ENCODE data around the gene SMARCD1. TPM values are rescaled to one million over a fixed set of nuclear protein-coding genes. Genes with fewer than 3 reads are reported as not detected.
A peak's percentile ranks its signal among the peaks of the same experiment; 100 is the strongest.

SMARCD1 gene
- total and polyA plus RNA-seq, 8 donors = 2.9 to 75.9 (median 18.6) TPM

DNA sequence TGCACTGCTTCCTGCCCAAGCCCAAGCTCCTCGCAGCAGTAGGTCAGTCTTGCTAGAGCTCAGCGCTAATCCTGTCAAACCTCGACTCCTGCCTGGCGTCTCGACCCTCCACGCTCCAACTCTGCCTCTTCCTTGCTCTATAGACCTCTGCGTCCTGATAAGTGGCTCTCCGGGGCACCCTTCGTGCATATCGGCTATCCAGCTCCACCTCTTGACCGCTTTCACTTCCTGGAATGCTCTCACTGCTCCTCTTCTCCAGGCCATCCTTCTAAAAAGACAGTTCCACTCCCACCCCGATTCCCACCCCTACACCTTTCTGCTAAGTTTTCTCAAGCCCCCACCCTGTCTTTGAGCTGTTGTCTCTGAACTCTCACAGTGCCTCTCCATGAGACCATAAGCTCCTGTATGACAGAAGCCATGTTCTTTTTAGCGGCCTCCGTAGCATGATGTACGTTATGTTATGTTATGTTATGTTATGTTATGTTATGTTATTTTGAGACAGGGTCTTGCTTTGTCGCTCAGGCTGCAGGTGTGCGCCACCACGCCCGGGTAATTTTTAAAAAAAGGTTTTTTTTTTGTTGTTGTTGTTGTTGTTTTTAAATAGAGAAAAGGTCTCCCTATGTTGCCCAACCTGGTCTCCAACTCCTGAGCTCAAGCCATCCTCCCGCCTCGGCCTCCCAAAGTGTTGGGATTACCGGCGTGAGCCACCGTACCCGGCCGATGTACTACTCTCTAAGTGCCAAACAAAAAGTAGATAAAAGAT, 27.5 kb downstream of the SMARCD1 start:
- Histone ChIP-seq H3K4me1 (peaks cover 37 to 73% (median 61%) of the 10 kb centered on the region in 4 donors), H3K27me3 (no peaks in the 10 kb centered on the region), H3K36me3 (peaks cover 6 to 21% (median 18%) of the 10 kb centered on the region in 4 donors), H3K27ac (peak overlapping the region; percentile 94 to 99 (median 97)), H3K9me3 (no peaks in the 10 kb centered on the region), H3K4me3 (peak overlapping the region; percentile 65 to 89 (median 84))
- TF ChIP-seq POLR2AphosphoS5 (IDR thresholded peaks at IDR 0.05) = no peak
- TF ChIP-seq EP300 (IDR thresholded peaks at IDR 0.05) = no peak
- no peak for TF ChIP-seq CTCF (IDR thresholded peaks at IDR 0.05)
- no peak for TF ChIP-seq POLR2A (IDR thresholded peaks at IDR 0.05)
- DNase-seq = peak in 1 of 2 donors; percentile 41
- 7 to 14% (median 12%) methylated on average over 26 of the region's 26 CpGs for WGBS, 5 donors
- intact Hi-C loops (cut with DNase I; ENCODE audit: low total_unique reads) = no loop called here

DNA sequence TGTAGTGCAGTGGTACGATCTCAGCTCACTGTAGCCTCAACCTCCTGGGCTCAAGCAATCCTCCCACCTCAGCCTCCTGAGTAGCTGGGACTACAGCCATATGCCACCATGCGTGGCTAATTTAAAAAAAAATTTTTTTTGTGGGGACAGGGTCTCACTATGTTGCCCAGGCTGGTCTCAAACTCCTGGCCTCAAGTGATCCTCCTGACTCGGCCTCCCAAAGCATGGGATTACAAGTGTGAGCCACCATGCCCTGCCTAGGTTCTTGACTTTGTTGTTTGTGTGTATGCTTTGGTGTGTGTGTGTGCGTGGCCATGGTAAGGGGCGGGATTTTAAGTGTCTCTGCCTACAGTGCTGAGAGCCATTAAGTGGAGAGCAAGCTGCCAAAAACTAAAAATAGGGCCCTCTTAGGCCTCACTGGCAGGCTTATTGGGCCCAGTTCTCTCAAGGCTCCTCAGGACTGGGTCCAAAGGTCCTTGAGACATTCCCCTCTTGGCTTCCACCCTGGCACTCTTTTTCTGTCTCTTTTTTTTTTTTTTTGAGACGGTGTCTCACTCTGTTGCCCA, 32.0 kb downstream of the SMARCD1 start:
- intact Hi-C loops (cut with DNase I; ENCODE audit: low total_unique reads) = no loop called here
- Histone ChIP-seq H3K4me3 (no peak overlapping the region), H3K36me3 (peaks cover 21 to 59% (median 56%) of the 10 kb centered on the region in 4 donors), H3K27ac (peak overlapping the region in 2 of 5 donors; percentile 1 to 30), H3K4me1 (peaks cover 16 to 57% (median 45%) of the 10 kb centered on the region in 4 donors), H3K9me3 (no peaks in the 10 kb centered on the region), H3K27me3 (no peaks in the 10 kb centered on the region)
- DNase-seq = no peak
- 69 to 84% (median 80%) methylated on average over 6 of the region's 6 CpGs for WGBS, 5 donors
- TF ChIP-seq POLR2AphosphoS5 (IDR thresholded peaks at IDR 0.05) = no peak
- TF ChIP-seq CTCF (IDR thresholded peaks at IDR 0.05) = no peak
- TF ChIP-seq EP300 (IDR thresholded peaks at IDR 0.05) = no peak
- no peak for TF ChIP-seq POLR2A (IDR thresholded peaks at IDR 0.05)

DNA sequence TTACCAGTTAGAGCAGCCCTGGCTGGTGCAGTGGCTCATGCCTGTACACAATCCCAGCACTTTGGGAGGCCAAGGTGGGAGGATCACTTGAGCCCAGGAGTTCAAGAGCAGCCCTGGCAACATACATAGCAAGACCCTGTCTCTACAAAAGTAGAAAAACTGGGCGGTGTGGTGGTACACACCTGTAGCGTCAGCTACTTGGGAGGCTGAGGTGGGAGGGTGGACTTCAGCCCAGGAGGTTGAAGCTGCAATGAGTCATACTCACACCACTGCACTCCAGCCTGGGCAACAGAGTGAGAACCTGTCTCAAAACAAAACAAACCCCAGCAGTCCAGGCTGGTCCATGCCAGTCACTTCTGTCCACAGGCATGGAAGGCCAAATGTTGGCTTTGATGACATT, 34.2 kb downstream of the SMARCD1 start:
- Histone ChIP-seq H3K27me3 (no peaks in the 10 kb centered on the region), H3K4me3 (no peak overlapping the region), H3K4me1 (peaks cover 0 to 40% (median 28%) of the 10 kb centered on the region in 4 donors), H3K27ac (no peak overlapping the region), H3K36me3 (peaks cover 28 to 79% (median 76%) of the 10 kb centered on the region in 4 donors), H3K9me3 (no peaks in the 10 kb centered on the region)
- no peak for DNase-seq
- WGBS, 5 donors = 95 to 100% (median 98%) methylated on average over 2 of the region's 2 CpGs
- intact Hi-C loops (cut with DNase I; ENCODE audit: low total_unique reads) = no loop called here
- TF ChIP-seq EP300 (IDR thresholded peaks at IDR 0.05) (no peak), POLR2A (IDR thresholded peaks at IDR 0.05) (no peak), POLR2AphosphoS5 (IDR thresholded peaks at IDR 0.05) (no peak), CTCF (IDR thresholded peaks at IDR 0.05) (no peak)

DNA sequence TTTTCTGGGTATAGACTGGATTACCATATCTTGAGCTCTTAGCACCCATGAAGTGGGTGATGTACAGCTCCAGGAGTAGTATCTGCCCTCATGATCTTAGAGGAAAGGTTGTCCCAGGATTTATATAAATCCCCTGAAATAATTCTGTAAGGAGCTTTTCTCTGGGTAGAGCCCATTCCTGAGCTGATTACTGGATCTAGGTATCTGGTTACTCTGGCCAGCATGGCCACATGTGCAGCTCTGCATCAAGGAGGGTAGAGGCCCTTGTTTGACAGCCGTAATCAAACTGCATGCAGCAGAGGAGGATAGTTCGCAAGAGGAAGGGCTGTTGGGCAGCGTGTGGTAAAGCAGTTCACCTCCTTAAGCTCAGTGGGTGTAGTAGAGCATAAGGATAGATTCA, 35.4 kb downstream of the SMARCD1 start:
- H3K27me3 ChIP-seq = no peaks in the 10 kb centered on the region
- H3K4me1 ChIP-seq = peaks cover 0 to 40% (median 25%) of the 10 kb centered on the region in 4 donors
- intact Hi-C loops (cut with DNase I; ENCODE audit: low total_unique reads) = no loop called here
- H3K9me3 ChIP-seq = no peaks in the 10 kb centered on the region
- no peak overlapping the region for H3K27ac ChIP-seq
- H3K36me3 ChIP-seq = peaks cover 26 to 87% (median 80%) of the 10 kb centered on the region in 4 donors
- 84 to 94% (median 91%) methylated on average over 3 of the region's 3 CpGs for WGBS, 5 donors
- TF ChIP-seq EP300 (IDR thresholded peaks at IDR 0.05) (no peak), CTCF (IDR thresholded peaks at IDR 0.05) (no peak), POLR2A (IDR thresholded peaks at IDR 0.05) (no peak), POLR2AphosphoS5 (IDR thresholded peaks at IDR 0.05) (no peak)
- DNase-seq = no peak
- H3K4me3 ChIP-seq = no peak overlapping the region
